Stimulated activated naive CD4-positive, alpha-beta T cell (primary cell): ENCODE measurements around the gene POU5F1.
"Not testable (repeated sequence)": the region's sequence is repeated elsewhere in the genome, so short reads cannot be mapped to it uniquely, and the experiment has no call there.

Experiments used
- DNase-seq, 6 experiments: peaks; one replicate each; lab custom pipeline; 2025; lab: John Stamatoyannopoulos, UW

Gene POU5F1

GRCh38 chr6:31190488-31190887 lies 20.0 kb upstream of the POU5F1 start:
- DNase-seq, result no peak

GRCh38 chr6:31189223-31189622 lies 18.7 kb upstream of the POU5F1 start:
- DNase-seq, result not testable (repeated sequence)

- DNase-seq, result no peak
These were observed 17.3 kb upstream of the POU5F1 start for GRCh38 chr6:31187780-31188194.

GRCh38 chr6:31186052-31186734 lies 15.7 kb upstream of the POU5F1 start:
- DNase-seq, result no peak

- DNase-seq, result not testable (repeated sequence)
These were observed 15.2 kb upstream of the POU5F1 start for GRCh38 chr6:31185695-31186051.

GRCh38 chr6:31183859-31184258 lies 13.4 kb upstream of the POU5F1 start:
- DNase-seq, result not testable (repeated sequence)

- DNase-seq, result not testable (repeated sequence)
These were observed 12.8 kb upstream of the POU5F1 start for GRCh38 chr6:31183287-31183686.

- DNase-seq, result peak; percentile 10 to 69 (median 54)
These were observed 10.0 kb upstream of the POU5F1 start for GRCh38 chr6:31180500-31180899.

GRCh38 chr6:31179896-31180295 lies 9.4 kb upstream of the POU5F1 start:
- no peak for DNase-seq

- no peak for DNase-seq
These were observed 8.5 kb upstream of the POU5F1 start for GRCh38 chr6:31179042-31179386.

GRCh38 chr6:31178143-31179041 lies 7.9 kb upstream of the POU5F1 start:
- DNase-seq, result no peak

GRCh38 chr6:31175971-31176370 lies 5.5 kb upstream of the POU5F1 start:
- DNase-seq, result no peak

GRCh38 chr6:31174378-31174777 lies 3.9 kb upstream of the POU5F1 start:
- DNase-seq, result no peak

GRCh38 chr6:31173406-31173805 lies 2.9 kb upstream of the POU5F1 start:
- no peak for DNase-seq

GRCh38 chr6:31172973-31173384 lies 2.5 kb upstream of the POU5F1 start:
- DNase-seq, result no peak

GRCh38 chr6:31171931-31172905 lies 1.7 kb upstream of the POU5F1 start:
- no peak for DNase-seq

- no peak for DNase-seq
These were observed 647 bp upstream of the POU5F1 start for GRCh38 chr6:31170987-31171671.

GRCh38 chr6:31169858-31170599 lies 453 bp downstream of the POU5F1 start:
- not testable (repeated sequence) for DNase-seq

- no peak for DNase-seq
These were observed 1.2 kb downstream of the POU5F1 start for GRCh38 chr6:31169123-31169857.

GRCh38 chr6:31168606-31169005 lies 1.9 kb downstream of the POU5F1 start:
- no peak for DNase-seq
